NCI-H446 treated with DMSO at 0.1 percent for 48 hours (cell line): ENCODE results near the gene KSR1.

ENCODE experiments used
- DNase-seq: peaks from one replicate; lab custom pipeline; 2025; lab: John Stamatoyannopoulos, UW

KSR1 gene

GRCh38 chr17:27473748-27474609 lies 17.7 kb downstream of the KSR1 start:
- no peak for DNase-seq

DNA sequence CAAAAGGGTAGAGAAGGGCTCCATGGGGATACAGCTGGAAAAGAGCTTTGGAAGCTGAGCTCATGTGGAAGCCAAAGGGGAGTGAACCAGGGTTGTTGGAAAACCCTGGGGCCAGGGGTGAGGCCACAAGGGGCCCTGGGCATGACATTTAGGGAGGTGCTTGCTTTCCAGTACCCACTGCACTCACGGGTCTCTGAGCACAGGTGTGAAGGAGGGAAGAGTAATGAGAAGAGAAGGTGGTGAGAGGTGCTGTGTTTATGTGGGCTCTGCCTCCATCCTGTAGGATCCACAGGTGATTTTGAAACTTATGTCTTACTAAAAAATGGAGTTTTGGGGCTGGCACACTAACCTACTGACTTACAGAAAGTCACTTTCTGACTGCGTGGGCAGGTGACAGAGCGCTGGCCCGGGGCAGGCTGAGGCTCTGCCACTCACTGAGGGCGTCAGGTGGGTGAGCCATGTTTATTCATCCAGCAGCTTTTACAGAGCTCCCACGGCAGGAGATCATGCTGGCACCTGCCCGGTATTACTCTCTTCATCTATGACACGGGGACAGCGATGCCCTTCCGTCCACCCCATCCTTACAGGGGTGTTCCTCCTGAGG lies 18.9 kb downstream of the KSR1 start:
- DNase-seq, result no peak

GRCh38 chr17:27475981-27476895 lies 20.0 kb downstream of the KSR1 start:
- no peak for DNase-seq

GRCh38 chr17:27477050-27477888 lies 21.0 kb downstream of the KSR1 start:
- no peak for DNase-seq

- no peak for DNase-seq
Measured at GRCh38 chr17:27477971-27478684, 21.9 kb downstream of the KSR1 start.

- DNase-seq, result no peak
Measured at GRCh38 chr17:27478901-27479538, 22.8 kb downstream of the KSR1 start.

DNA sequence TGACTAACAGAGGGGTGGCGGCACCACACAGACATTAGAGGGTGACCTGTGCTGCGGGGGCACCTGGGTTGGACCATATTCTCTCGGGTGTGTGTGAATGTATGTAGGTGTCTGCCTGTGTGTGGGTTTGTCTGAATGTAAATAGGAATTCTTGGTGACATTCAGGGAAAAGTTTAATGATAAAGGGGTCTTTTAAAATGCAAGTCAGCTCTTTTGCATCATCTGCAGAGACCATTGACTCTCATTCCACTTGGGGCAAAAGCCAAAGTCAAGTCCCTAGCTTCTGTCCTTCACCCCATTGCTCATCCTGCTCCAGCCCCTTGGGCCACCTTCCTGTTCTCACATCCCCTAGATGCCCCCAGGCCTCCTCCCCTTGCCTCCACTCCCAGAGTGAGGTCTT lies 23.6 kb downstream of the KSR1 start:
- no peak for DNase-seq

GRCh38 chr17:27480699-27481098 lies 24.5 kb downstream of the KSR1 start:
- no peak for DNase-seq

GRCh38 chr17:27481327-27481726 lies 25.1 kb downstream of the KSR1 start:
- no peak for DNase-seq

DNA sequence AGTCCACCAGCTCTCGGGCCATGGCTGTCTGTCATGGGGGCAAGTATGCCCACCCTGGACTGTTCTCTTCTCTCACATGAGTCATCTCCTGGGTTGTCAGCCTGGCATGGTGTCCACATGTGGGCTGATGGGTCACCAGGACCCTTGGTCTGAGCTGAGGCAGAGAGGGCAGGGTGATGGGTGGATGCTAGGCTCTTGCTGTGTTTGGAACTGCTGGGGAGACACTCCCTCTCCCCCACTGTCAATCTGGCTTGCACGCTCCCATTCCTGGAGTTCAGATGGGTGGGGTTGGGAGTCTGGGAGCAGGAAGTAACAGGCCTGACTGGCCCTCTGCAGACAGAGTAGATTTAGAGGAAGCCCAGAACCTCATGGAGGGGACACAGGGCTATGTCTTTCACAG lies 28.9 kb downstream of the KSR1 start:
- DNase-seq, result no peak

GRCh38 chr17:27485716-27486495 lies 29.7 kb downstream of the KSR1 start:
- DNase-seq, result no peak

DNA sequence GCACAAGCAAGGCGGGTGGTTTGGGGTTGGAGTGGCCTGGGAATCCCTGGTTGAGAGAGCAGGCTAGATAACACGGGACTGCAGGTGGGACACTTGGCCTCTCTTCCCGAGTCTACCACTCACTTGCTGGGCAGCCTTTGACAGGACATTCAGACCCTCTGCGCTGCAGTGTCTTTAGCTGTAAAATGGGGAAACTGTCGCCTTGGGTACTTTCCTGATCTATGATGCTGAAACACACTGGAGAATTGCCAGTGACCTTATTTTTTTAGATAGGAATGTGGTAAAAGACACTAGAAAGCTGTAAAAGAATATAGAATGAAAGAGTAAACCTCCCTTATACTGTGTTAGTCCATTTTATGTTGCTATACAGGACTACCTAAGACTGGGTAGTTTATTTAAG lies 30.5 kb downstream of the KSR1 start:
- DNase-seq, result no peak

DNA sequence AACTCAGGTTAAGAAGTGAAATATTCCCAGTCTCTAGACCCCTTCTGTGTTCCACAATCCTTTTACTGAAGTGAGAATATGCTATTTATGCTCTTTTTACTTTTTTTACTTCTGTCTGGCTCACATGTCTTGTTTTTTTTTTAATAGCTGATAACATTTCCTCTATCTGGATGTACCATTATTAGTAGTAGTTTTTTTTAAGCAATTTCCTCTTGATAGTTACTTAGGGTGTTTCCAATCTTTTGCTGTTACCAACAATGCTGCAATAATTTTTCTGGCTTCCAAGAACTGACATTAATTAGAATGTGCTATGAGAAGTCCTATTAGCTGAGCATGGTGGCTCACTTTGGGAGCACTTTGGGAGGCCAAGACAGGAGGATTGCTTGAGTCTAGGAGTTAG lies 32.0 kb downstream of the KSR1 start:
- no peak for DNase-seq

- no peak for DNase-seq
Measured at GRCh38 chr17:27489045-27489715, 32.9 kb downstream of the KSR1 start.

GRCh38 chr17:27490391-27490790 lies 34.1 kb downstream of the KSR1 start:
- no peak for DNase-seq

GRCh38 chr17:27491713-27492190 lies 35.5 kb downstream of the KSR1 start:
- DNase-seq, result no peak

GRCh38 chr17:27492470-27492869 lies 36.2 kb downstream of the KSR1 start:
- no peak for DNase-seq

- DNase-seq, result no peak
Measured at GRCh38 chr17:27493088-27493487, 36.8 kb downstream of the KSR1 start.
